ENCODE measurements around the gene ANKRD18B.

The ANKRD18B gene

GRCh38 chr9:33620738-33621439 is 96.8 kb downstream of the ANKRD18B start:
- CTCF ChIA-PET: interaction anchor here (0.6 to 15.9 kb wide), 6 partner anchors 17 to 334 kb away, joined by 3 to 581 read pairs (median 4); no protein-coding TSS in a partner anchor
- TF ChIP-seq ZBTB17 (tag by site-specific recombination; IDR thresholded peaks at IDR 0.05) (no peak), TRIM28 (IDR thresholded peaks at IDR 0.05; ENCODE audit: borderline replicate concordance, low read length) (peak; percentile 37; the same call in 1 of the 2 replicates)
- no peaks in the 10 kb centered on the region for H3K36me3 ChIP-seq (ENCODE audit: control insufficient read depth in 2 of 2, insufficient read depth in 1 of 2, low read length in 2 of 2)
- no peak overlapping the region for H3K4me3 ChIP-seq (ENCODE audit: low read depth, low read length)
- H3K9me3 ChIP-seq (ENCODE audit: control insufficient read depth, insufficient read depth, low read depth, low read length): no peaks in the 10 kb centered on the region
- H3K27ac ChIP-seq (ENCODE audit: extremely low read depth, low read depth, low read length): no peak overlapping the region
- no peaks in the 10 kb centered on the region; the same call in 1 of the 2 replicates for H3K4me1 ChIP-seq (ENCODE audit: control insufficient read depth, insufficient read depth, low read length)
- POLR2A ChIA-PET: interaction anchor here (0.9 to 1.9 kb wide), 2 partner anchors 16 to 97 kb away, joined by 4 to 8 read pairs; partner anchors contain the start of gene ANKRD18B

Measured in HEK293 (cell line).